ENCODE measurements around the gene ABCG1.

DNA sequence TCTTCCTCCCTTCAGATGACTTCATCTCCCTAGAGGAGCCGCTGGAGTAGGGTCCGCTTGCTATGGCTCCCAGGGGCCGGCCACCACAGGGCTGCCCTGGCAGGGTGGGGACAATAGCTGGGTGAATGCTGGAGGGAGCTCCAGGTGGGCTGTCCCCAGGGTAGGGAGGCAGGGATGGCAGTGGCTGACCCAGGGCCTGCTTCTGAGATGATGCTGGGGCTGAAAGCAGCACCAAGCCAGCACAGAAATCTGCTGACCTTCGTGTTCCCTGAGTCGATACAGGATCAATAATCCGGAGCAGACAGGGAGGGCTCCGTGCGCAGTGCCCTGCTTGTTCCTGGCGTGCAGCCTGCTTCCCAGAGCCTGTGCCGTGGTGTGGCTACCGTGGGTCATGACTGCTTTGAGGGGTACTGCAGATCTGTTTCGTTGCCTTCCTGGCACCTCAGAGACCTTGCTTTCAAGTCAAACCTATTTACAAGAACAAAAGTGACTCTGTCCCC, 62.3 kb downstream of the ABCG1 start:
- TF ChIP-seq POLR2A (IDR thresholded peaks at IDR 0.05) = no peak
- TF ChIP-seq POLR2AphosphoS5 (IDR thresholded peaks at IDR 0.05) = no peak

Measured in suprapubic skin (tissue), 4 donors.